Measurements from ENCODE around the gene OR1F1. TPM values are rescaled to one million over a fixed set of nuclear protein-coding genes. Genes with fewer than 3 reads are reported as not detected.

OR1F1 gene
- total and polyA plus RNA-seq, 9 of the 15 experiments (the other 6 are each of a cell fraction or from before 2014, with no cell fraction given) = 0.15 to 0.61 (median 0.35) TPM; not detected in 3

DNA sequence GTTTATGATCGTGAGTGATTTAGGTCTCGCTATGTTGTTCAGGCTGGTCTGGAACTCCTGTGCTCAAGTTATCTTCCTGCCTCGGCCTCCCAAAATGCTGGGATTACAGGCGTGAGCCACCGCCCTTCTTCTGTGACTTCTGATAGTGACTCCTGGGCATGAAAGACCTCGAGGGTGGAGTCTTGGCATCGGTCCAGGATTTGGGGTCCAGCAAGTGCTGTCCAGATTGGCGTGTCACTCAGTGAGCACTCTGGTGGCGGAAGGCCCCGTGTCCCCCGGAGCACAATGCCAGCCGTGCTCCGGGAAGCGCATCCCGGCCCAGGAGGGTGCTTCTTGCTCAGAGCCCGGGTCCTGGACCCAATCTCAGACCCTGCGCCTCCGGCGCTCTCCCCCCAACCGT is 6.8 kb downstream of the OR1F1 start (continued):
- TF ChIP-seq NFYB (IDR thresholded peaks at IDR 0.05; ENCODE audit: extremely low read depth, insufficient read length) (no peak), XRCC4 (IDR thresholded peaks at IDR 0.05; ENCODE audit: extremely low read depth, insufficient read depth, insufficient read length) (no peak), POLR3G (IDR thresholded peaks at IDR 0.05; ENCODE audit: extremely low read depth, insufficient read length, insufficient replicate concordance) (no peak), ZNF707 (CRISPR knock-in tag; conservative IDR thresholded peaks at IDR 0.05) (no peak), NFXL1 (CRISPR knock-in tag; IDR thresholded peaks at IDR 0.05) (no peak), ZFPM2 (CRISPR knock-in tag; IDR thresholded peaks at IDR 0.05) (no peak), ZNF41 (CRISPR knock-in tag; conservative IDR thresholded peaks at IDR 0.05) (no peak), NR2F6 (CRISPR knock-in tag; IDR thresholded peaks at IDR 0.05) (no peak), TRIM24 (IDR thresholded peaks at IDR 0.05) (peak in 1 of 2 experiments; percentile 57; a peak in 1 of 4 replicates), ZNF778 (CRISPR knock-in tag; IDR thresholded peaks at IDR 0.05) (no peak), SMARCA4 (IDR thresholded peaks at IDR 0.05) (peak; percentile 34; the same call in 1 of the 2 replicates)
- TF ChIP-seq, protein P1, sequence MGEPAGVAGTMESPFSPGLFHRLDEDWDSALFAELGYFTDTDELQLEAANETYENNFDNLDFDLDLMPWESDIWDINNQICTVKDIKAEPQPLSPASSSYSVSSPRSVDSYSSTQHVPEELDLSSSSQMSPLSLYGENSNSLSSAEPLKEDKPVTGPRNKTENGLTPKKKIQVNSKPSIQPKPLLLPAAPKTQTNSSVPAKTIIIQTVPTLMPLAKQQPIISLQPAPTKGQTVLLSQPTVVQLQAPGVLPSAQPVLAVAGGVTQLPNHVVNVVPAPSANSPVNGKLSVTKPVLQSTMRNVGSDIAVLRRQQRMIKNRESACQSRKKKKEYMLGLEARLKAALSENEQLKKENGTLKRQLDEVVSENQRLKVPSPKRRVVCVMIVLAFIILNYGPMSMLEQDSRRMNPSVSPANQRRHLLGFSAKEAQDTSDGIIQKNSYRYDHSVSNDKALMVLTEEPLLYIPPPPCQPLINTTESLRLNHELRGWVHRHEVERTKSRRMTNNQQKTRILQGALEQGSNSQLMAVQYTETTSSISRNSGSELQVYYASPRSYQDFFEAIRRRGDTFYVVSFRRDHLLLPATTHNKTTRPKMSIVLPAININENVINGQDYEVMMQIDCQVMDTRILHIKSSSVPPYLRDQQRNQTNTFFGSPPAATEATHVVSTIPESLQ (CRISPR knock-in tag; IDR thresholded peaks at IDR 0.05) = no peak
- TF ChIP-seq, protein P2, sequence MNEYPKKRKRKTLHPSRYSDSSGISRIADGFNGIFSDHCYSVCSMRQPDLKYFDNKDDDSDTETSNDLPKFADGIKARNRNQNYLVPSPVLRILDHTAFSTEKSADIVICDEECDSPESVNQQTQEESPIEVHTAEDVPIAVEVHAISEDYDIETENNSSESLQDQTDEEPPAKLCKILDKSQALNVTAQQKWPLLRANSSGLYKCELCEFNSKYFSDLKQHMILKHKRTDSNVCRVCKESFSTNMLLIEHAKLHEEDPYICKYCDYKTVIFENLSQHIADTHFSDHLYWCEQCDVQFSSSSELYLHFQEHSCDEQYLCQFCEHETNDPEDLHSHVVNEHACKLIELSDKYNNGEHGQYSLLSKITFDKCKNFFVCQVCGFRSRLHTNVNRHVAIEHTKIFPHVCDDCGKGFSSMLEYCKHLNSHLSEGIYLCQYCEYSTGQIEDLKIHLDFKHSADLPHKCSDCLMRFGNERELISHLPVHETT (CRISPR knock-in tag; conservative IDR thresholded peaks at IDR 0.05 in 1 of 2, IDR thresholded peaks at IDR 0.05 in 1 of 2) = no peak
- TF ChIP-seq, protein P3, sequence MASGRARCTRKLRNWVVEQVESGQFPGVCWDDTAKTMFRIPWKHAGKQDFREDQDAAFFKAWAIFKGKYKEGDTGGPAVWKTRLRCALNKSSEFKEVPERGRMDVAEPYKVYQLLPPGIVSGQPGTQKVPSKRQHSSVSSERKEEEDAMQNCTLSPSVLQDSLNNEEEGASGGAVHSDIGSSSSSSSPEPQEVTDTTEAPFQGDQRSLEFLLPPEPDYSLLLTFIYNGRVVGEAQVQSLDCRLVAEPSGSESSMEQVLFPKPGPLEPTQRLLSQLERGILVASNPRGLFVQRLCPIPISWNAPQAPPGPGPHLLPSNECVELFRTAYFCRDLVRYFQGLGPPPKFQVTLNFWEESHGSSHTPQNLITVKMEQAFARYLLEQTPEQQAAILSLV (tag; IDR thresholded peaks at IDR 0.05) = no peak
- TF ChIP-seq, protein P4, sequence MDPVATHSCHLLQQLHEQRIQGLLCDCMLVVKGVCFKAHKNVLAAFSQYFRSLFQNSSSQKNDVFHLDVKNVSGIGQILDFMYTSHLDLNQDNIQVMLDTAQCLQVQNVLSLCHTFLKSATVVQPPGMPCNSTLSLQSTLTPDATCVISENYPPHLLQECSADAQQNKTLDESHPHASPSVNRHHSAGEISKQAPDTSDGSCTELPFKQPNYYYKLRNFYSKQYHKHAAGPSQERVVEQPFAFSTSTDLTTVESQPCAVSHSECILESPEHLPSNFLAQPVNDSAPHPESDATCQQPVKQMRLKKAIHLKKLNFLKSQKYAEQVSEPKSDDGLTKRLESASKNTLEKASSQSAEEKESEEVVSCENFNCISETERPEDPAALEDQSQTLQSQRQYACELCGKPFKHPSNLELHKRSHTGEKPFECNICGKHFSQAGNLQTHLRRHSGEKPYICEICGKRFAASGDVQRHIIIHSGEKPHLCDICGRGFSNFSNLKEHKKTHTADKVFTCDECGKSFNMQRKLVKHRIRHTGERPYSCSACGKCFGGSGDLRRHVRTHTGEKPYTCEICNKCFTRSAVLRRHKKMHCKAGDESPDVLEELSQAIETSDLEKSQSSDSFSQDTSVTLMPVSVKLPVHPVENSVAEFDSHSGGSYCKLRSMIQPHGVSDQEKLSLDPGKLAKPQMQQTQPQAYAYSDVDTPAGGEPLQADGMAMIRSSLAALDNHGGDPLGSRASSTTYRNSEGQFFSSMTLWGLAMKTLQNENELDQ (CRISPR knock-in tag; IDR thresholded peaks at IDR 0.05; ENCODE audit: borderline replicate concordance) = no peak
- TF ChIP-seq, protein P5, sequence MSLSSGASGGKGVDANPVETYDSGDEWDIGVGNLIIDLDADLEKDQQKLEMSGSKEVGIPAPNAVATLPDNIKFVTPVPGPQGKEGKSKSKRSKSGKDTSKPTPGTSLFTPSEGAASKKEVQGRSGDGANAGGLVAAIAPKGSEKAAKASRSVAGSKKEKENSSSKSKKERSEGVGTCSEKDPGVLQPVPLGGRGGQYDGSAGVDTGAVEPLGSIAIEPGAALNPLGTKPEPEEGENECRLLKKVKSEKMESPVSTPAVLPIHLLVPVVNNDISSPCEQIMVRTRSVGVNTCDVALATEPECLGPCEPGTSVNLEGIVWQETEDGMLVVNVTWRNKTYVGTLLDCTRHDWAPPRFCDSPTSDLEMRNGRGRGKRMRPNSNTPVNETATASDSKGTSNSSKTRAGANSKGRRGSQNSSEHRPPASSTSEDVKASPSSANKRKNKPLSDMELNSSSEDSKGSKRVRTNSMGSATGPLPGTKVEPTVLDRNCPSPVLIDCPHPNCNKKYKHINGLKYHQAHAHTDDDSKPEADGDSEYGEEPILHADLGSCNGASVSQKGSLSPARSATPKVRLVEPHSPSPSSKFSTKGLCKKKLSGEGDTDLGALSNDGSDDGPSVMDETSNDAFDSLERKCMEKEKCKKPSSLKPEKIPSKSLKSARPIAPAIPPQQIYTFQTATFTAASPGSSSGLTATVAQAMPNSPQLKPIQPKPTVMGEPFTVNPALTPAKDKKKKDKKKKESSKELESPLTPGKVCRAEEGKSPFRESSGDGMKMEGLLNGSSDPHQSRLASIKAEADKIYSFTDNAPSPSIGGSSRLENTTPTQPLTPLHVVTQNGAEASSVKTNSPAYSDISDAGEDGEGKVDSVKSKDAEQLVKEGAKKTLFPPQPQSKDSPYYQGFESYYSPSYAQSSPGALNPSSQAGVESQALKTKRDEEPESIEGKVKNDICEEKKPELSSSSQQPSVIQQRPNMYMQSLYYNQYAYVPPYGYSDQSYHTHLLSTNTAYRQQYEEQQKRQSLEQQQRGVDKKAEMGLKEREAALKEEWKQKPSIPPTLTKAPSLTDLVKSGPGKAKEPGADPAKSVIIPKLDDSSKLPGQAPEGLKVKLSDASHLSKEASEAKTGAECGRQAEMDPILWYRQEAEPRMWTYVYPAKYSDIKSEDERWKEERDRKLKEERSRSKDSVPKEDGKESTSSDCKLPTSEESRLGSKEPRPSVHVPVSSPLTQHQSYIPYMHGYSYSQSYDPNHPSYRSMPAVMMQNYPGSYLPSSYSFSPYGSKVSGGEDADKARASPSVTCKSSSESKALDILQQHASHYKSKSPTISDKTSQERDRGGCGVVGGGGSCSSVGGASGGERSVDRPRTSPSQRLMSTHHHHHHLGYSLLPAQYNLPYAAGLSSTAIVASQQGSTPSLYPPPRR (CRISPR knock-in tag; IDR thresholded peaks at IDR 0.05; ENCODE audit: borderline replicate concordance) = no peak
